Measurements from ENCODE around the gene ADRB2.

Gene ADRB2

DNA sequence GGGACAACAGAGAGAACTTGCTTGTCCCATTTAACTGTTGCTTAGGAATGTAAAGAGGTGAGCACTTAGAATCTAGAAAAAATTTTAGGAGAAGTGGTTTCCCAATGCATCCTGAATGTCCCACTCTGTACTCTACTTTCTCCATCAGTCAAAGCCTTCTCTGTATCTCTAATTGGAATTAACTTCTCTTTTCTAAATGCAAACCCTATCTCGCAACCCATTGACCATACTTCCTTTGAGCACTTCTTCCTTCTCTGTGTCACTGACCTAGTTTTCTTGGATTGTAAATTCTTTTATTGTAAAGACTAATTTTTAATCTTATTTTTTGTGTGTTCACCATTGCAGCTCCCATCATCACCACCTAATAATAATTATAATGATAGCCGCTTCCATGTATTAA is 33.3 kb downstream of the ADRB2 start:
- TF ChIP-seq, protein P1, sequence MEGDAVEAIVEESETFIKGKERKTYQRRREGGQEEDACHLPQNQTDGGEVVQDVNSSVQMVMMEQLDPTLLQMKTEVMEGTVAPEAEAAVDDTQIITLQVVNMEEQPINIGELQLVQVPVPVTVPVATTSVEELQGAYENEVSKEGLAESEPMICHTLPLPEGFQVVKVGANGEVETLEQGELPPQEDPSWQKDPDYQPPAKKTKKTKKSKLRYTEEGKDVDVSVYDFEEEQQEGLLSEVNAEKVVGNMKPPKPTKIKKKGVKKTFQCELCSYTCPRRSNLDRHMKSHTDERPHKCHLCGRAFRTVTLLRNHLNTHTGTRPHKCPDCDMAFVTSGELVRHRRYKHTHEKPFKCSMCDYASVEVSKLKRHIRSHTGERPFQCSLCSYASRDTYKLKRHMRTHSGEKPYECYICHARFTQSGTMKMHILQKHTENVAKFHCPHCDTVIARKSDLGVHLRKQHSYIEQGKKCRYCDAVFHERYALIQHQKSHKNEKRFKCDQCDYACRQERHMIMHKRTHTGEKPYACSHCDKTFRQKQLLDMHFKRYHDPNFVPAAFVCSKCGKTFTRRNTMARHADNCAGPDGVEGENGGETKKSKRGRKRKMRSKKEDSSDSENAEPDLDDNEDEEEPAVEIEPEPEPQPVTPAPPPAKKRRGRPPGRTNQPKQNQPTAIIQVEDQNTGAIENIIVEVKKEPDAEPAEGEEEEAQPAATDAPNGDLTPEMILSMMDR (IDR thresholded peaks at IDR 0.05; ENCODE audit: insufficient read depth, low read depth, low read length, missing control alignments) = no peak
- H3K4me3 ChIP-seq (ENCODE audit: low read length) = no peak overlapping the region
- DNase-seq (ENCODE audit: low read depth) = no peak

DNA sequence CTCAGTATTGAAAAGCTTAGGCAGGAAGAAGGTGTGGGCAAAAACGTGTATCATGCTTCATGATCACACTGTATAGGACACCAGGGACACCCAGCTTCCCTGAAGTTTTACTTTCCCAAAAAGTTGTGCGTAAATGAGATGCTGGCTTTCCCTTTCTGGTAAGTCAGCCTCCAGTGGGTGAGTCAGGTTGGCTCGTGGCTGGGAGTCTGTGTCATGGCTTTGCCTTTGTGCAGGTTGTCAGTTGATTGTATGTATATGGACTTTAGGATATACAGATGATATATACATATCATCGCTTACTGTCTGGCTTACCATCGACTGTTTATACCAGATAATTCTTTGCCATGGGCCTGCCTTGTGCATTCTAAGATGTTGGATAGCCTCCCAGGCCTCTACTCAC is 34.2 kb downstream of the ADRB2 start:
- TF ChIP-seq, protein P1 (IDR thresholded peaks at IDR 0.05; ENCODE audit: insufficient read depth, low read depth, low read length, missing control alignments) = no peak
- peak; percentile 52 for DNase-seq (ENCODE audit: low read depth)
- no peak overlapping the region for H3K4me3 ChIP-seq (ENCODE audit: low read length)

DNA sequence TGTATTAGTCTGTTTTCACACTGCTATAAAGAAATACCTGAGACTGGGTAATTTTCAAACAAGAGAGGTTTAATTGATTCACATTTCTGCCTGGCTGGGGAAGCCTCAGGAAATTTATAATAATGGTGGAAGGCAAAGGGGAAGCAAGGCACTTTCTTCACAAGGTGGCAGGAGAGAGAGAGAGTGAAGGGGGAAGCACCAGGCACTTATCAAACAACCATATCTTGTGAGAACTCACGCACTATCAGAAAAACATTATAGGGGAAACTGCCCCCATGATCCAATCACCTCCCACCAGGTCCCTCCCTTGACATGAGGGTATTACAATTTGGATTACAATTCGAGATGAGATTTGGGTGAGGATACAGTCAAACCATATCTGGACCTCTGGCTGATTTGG is 34.7 kb downstream of the ADRB2 start:
- no peak for DNase-seq (ENCODE audit: low read depth)
- TF ChIP-seq, protein P1 (IDR thresholded peaks at IDR 0.05; ENCODE audit: insufficient read depth, low read depth, low read length, missing control alignments) = no peak

DNA sequence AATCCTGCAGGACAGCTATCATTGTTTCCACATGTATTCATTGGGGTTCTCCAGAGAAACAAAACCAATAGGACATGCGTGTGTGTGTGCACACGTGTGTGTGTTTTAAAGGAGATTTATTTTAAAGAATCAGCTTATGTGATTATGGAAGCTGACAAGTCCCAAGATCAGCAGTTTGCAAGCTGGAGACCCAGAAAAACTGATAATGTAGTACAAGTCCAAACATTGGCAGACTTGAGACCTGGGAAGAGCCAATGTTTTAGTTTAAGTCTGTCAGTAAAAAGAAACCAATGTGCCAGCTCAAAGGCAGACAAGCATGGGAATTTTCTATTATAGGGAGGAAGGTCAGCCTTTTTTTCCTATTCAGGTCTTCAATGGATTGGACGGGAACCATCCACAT is 35.3 kb downstream of the ADRB2 start:
- no peak overlapping the region for H3K4me3 ChIP-seq (ENCODE audit: low read length)
- TF ChIP-seq, protein P1 (IDR thresholded peaks at IDR 0.05; ENCODE audit: insufficient read depth, low read depth, low read length, missing control alignments) = no peak
- DNase-seq (ENCODE audit: low read depth) = no peak

More for the DNA sequence above, 34.7 kb downstream of the ADRB2 start:
- H3K4me3 ChIP-seq (ENCODE audit: low read length) = no peak overlapping the region

DNA sequence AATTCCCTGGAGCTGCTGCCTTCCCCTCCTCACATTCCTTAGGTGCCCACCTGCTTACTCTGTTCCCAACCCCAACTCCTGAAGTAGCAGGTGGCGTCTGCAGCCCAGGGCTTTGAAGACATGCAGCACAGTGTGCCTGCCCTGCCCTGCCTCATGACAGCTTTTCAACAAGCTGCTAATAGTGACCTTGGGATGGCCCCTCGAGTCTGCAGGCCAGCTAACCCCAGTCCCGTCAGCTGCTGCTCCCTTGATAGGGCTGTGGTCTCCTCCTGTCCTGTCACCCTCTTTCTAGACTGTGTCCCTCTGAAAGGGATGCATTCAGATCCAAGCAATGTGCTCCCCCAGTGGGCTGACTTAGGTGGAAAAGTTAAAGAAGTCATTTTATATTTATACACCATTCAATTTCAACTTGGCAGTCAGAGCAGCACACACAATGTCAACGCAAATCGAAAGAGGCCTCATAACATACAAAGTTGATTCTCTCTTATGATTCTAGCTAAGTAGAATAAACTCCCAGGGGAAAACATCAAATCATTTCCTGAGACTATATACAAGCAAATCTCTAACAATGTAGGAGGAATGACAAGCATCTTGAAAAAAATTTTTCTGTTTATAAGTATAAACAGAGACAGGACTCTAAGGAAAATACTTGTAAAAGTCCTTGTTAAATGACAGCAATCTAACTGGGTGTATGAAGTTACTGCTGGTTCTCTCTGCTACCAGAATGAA is 37.9 kb downstream of the ADRB2 start:
- DNase-seq (ENCODE audit: low read depth) = no peak
- TF ChIP-seq, protein P1 (IDR thresholded peaks at IDR 0.05; ENCODE audit: insufficient read depth, low read depth, low read length, missing control alignments) = no peak
- H3K4me3 ChIP-seq (ENCODE audit: low read length) = no peak overlapping the region

DNA sequence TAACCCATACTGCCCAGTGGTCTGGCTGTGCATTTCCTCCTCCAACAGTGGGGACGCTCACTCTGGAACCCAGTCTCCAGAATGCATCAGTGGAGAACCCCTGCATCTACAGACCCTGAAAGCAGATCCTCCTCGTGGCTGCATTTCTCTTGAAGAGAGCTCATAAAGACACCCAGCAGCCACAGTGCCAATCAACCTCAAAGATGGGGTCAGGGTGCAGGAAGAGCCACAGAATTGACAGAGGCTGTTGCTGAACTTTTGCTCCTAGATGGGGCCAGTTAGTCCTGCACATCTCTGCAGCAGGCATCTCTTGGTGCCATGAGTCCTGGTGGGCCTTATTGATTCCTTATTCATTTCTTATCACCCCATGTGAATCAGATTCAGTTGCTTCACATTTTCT is 39.6 kb downstream of the ADRB2 start:
- TF ChIP-seq, protein P1 (IDR thresholded peaks at IDR 0.05; ENCODE audit: insufficient read depth, low read depth, low read length, missing control alignments) = no peak
- DNase-seq (ENCODE audit: low read depth) = no peak
- H3K4me3 ChIP-seq (ENCODE audit: low read length) = no peak overlapping the region

DNA sequence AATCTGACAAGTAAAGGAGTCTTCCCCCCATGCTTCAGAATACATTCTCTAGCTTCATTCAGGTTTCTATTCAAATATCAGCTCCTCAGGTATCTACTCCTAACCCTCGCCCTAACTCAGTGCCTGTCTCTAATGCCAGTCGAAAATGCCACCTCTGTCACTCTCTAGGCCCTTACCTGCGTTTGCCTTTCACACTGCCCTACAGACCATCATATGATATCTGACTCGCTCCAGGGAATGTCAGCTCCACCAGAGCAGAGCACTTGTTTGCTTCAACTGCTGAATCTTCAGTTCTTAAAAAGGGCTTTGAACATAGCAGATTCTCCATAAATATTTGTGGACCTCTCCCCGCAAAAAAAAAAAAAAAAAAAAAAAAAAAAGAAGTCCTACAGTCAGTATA is 46.7 kb downstream of the ADRB2 start:
- TF ChIP-seq, protein P1 (IDR thresholded peaks at IDR 0.05; ENCODE audit: insufficient read depth, low read depth, low read length, missing control alignments) = no peak
- DNase-seq (ENCODE audit: low read depth) = no peak

More for the DNA sequence above, 46.7 kb downstream of the ADRB2 start:
- no peak overlapping the region for H3K4me3 ChIP-seq (ENCODE audit: low read length)
